Measurements from ENCODE around the gene MRPL1.

MRPL1 gene

GRCh38 chr4:77903186-77903585 is 40.6 kb downstream of the MRPL1 start:
- H3K36me3 ChIP-seq (ENCODE audit: control insufficient read depth, insufficient read depth, low read length) = no peaks in the 10 kb centered on the region
- no peaks in the 10 kb centered on the region for H3K4me1 ChIP-seq (ENCODE audit: control insufficient read depth, insufficient read depth, low read length)
- H3K4me3 ChIP-seq (ENCODE audit: low read length) = no peak overlapping the region
- H3K9ac ChIP-seq (ENCODE audit: low read length) = no peak overlapping the region
- H3K27ac ChIP-seq (ENCODE audit: low read depth, low read length) = no peak overlapping the region
- no peaks in the 10 kb centered on the region for H3K27me3 ChIP-seq (ENCODE audit: control insufficient read depth, insufficient read depth, low read length)

- Histone ChIP-seq H3K4me1 (ENCODE audit: control insufficient read depth, insufficient read depth, low read length) (no peaks in the 10 kb centered on the region), H3K4me3 (ENCODE audit: low read length) (no peak overlapping the region), H3K27ac (ENCODE audit: low read depth, low read length) (no peak overlapping the region), H3K27me3 (ENCODE audit: control insufficient read depth, insufficient read depth, low read length) (no peaks in the 10 kb centered on the region), H3K36me3 (ENCODE audit: control insufficient read depth, insufficient read depth, low read length) (no peaks in the 10 kb centered on the region), H3K9ac (ENCODE audit: low read length) (no peak overlapping the region)
These were observed 43.1 kb downstream of the MRPL1 start for GRCh38 chr4:77905651-77906263.

GRCh38 chr4:77910676-77911075 is 48.0 kb downstream of the MRPL1 start:
- Histone ChIP-seq H3K9ac (ENCODE audit: low read length) (no peak overlapping the region), H3K4me3 (ENCODE audit: low read length) (no peak overlapping the region), H3K36me3 (ENCODE audit: control insufficient read depth, insufficient read depth, low read length) (no peaks in the 10 kb centered on the region), H3K27me3 (ENCODE audit: control insufficient read depth, insufficient read depth, low read length) (no peaks in the 10 kb centered on the region), H3K4me1 (ENCODE audit: control insufficient read depth, insufficient read depth, low read length) (no peaks in the 10 kb centered on the region), H3K27ac (ENCODE audit: low read depth, low read length) (no peak overlapping the region)

GRCh38 chr4:77911091-77911490 is 48.5 kb downstream of the MRPL1 start:
- H3K4me3 ChIP-seq (ENCODE audit: low read length) = no peak overlapping the region
- no peak overlapping the region for H3K27ac ChIP-seq (ENCODE audit: low read depth, low read length)
- H3K9ac ChIP-seq (ENCODE audit: low read length) = no peak overlapping the region
- no peaks in the 10 kb centered on the region for H3K27me3 ChIP-seq (ENCODE audit: control insufficient read depth, insufficient read depth, low read length)
- H3K4me1 ChIP-seq (ENCODE audit: control insufficient read depth, insufficient read depth, low read length) = no peaks in the 10 kb centered on the region
- no peaks in the 10 kb centered on the region for H3K36me3 ChIP-seq (ENCODE audit: control insufficient read depth, insufficient read depth, low read length)

GRCh38 chr4:77911842-77912450 is 49.3 kb downstream of the MRPL1 start:
- H3K27ac ChIP-seq (ENCODE audit: low read depth, low read length) = no peak overlapping the region
- no peaks in the 10 kb centered on the region for H3K36me3 ChIP-seq (ENCODE audit: control insufficient read depth, insufficient read depth, low read length)
- H3K27me3 ChIP-seq (ENCODE audit: control insufficient read depth, insufficient read depth, low read length) = no peaks in the 10 kb centered on the region
- H3K4me1 ChIP-seq (ENCODE audit: control insufficient read depth, insufficient read depth, low read length) = no peaks in the 10 kb centered on the region
- H3K4me3 ChIP-seq (ENCODE audit: low read length) = no peak overlapping the region
- H3K9ac ChIP-seq (ENCODE audit: low read length) = no peak overlapping the region

GRCh38 chr4:77913348-77913747 is 50.7 kb downstream of the MRPL1 start:
- Histone ChIP-seq H3K4me1 (ENCODE audit: control insufficient read depth, insufficient read depth, low read length) (no peaks in the 10 kb centered on the region), H3K27me3 (ENCODE audit: control insufficient read depth, insufficient read depth, low read length) (no peaks in the 10 kb centered on the region), H3K27ac (ENCODE audit: low read depth, low read length) (no peak overlapping the region), H3K9ac (ENCODE audit: low read length) (no peak overlapping the region), H3K4me3 (ENCODE audit: low read length) (no peak overlapping the region), H3K36me3 (ENCODE audit: control insufficient read depth, insufficient read depth, low read length) (no peaks in the 10 kb centered on the region)

GRCh38 chr4:77917075-77917474 is 54.4 kb downstream of the MRPL1 start:
- Histone ChIP-seq H3K27me3 (ENCODE audit: control insufficient read depth, insufficient read depth, low read length) (no peaks in the 10 kb centered on the region), H3K36me3 (ENCODE audit: control insufficient read depth, insufficient read depth, low read length) (no peaks in the 10 kb centered on the region), H3K9ac (ENCODE audit: low read length) (no peak overlapping the region), H3K4me3 (ENCODE audit: low read length) (no peak overlapping the region), H3K27ac (ENCODE audit: low read depth, low read length) (no peak overlapping the region), H3K4me1 (ENCODE audit: control insufficient read depth, insufficient read depth, low read length) (no peaks in the 10 kb centered on the region)

- H3K9ac ChIP-seq (ENCODE audit: low read length) = no peak overlapping the region
- H3K4me1 ChIP-seq (ENCODE audit: control insufficient read depth, insufficient read depth, low read length) = no peaks in the 10 kb centered on the region
- H3K36me3 ChIP-seq (ENCODE audit: control insufficient read depth, insufficient read depth, low read length) = no peaks in the 10 kb centered on the region
- H3K27me3 ChIP-seq (ENCODE audit: control insufficient read depth, insufficient read depth, low read length) = no peaks in the 10 kb centered on the region
- no peak overlapping the region for H3K4me3 ChIP-seq (ENCODE audit: low read length)
- H3K27ac ChIP-seq (ENCODE audit: low read depth, low read length) = no peak overlapping the region
These were observed 55.0 kb downstream of the MRPL1 start for GRCh38 chr4:77917601-77918000.

GRCh38 chr4:77920371-77920770 is 57.7 kb downstream of the MRPL1 start:
- H3K27ac ChIP-seq (ENCODE audit: low read depth, low read length) = no peak overlapping the region
- no peaks in the 10 kb centered on the region for H3K4me1 ChIP-seq (ENCODE audit: control insufficient read depth, insufficient read depth, low read length)
- H3K36me3 ChIP-seq (ENCODE audit: control insufficient read depth, insufficient read depth, low read length) = no peaks in the 10 kb centered on the region
- no peak overlapping the region for H3K4me3 ChIP-seq (ENCODE audit: low read length)
- H3K9ac ChIP-seq (ENCODE audit: low read length) = no peak overlapping the region
- no peaks in the 10 kb centered on the region for H3K27me3 ChIP-seq (ENCODE audit: control insufficient read depth, insufficient read depth, low read length)

GRCh38 chr4:77921701-77922100 is 59.1 kb downstream of the MRPL1 start:
- Histone ChIP-seq H3K36me3 (ENCODE audit: control insufficient read depth, insufficient read depth, low read length) (no peaks in the 10 kb centered on the region), H3K27me3 (ENCODE audit: control insufficient read depth, insufficient read depth, low read length) (no peaks in the 10 kb centered on the region), H3K4me1 (ENCODE audit: control insufficient read depth, insufficient read depth, low read length) (no peaks in the 10 kb centered on the region), H3K27ac (ENCODE audit: low read depth, low read length) (no peak overlapping the region), H3K9ac (ENCODE audit: low read length) (no peak overlapping the region), H3K4me3 (ENCODE audit: low read length) (no peak overlapping the region)

- H3K9ac ChIP-seq (ENCODE audit: low read length) = no peak overlapping the region
- no peak overlapping the region for H3K4me3 ChIP-seq (ENCODE audit: low read length)
- H3K27me3 ChIP-seq (ENCODE audit: control insufficient read depth, insufficient read depth, low read length) = no peaks in the 10 kb centered on the region
- no peaks in the 10 kb centered on the region for H3K36me3 ChIP-seq (ENCODE audit: control insufficient read depth, insufficient read depth, low read length)
- no peak overlapping the region for H3K27ac ChIP-seq (ENCODE audit: low read depth, low read length)
- no peaks in the 10 kb centered on the region for H3K4me1 ChIP-seq (ENCODE audit: control insufficient read depth, insufficient read depth, low read length)
These were observed 59.8 kb downstream of the MRPL1 start for GRCh38 chr4:77922158-77923094.

GRCh38 chr4:77927991-77928925 is 65.6 kb downstream of the MRPL1 start:
- no peaks in the 10 kb centered on the region for H3K27me3 ChIP-seq (ENCODE audit: control insufficient read depth, insufficient read depth, low read length)
- H3K36me3 ChIP-seq (ENCODE audit: control insufficient read depth, insufficient read depth, low read length) = peaks cover 4% of the 10 kb centered on the region
- H3K9ac ChIP-seq (ENCODE audit: low read length) = no peak overlapping the region
- no peak overlapping the region for H3K4me3 ChIP-seq (ENCODE audit: low read length)
- H3K27ac ChIP-seq (ENCODE audit: low read depth, low read length) = no peak overlapping the region
- peaks cover 3% of the 10 kb centered on the region for H3K4me1 ChIP-seq (ENCODE audit: control insufficient read depth, insufficient read depth, low read length)
